Stimulated activated CD4-positive, alpha-beta T cell treated with anti-CD3 and anti-CD28 coated beads, Interleukin-2, amount 100 ng/mL, for 4 hours (primary cell): ENCODE results near the gene HBA1.
"Not testable (repeated sequence)": the region's sequence is repeated elsewhere in the genome, so short reads cannot be mapped to it uniquely, and the experiment has no call there.

Source experiments
- DNase-seq: peaks from one replicate; pipeline ENCODE4 v3.0.0-alpha.2; 2020; ENCODE audit warnings: low read depth

HBA1 gene

GRCh38 chr16:160242-160641 lies 16.2 kb upstream of the HBA1 start:
- DNase-seq, result not testable (repeated sequence)

GRCh38 chr16:160691-161190 lies 15.7 kb upstream of the HBA1 start:
- DNase-seq, result no peak

DNA sequence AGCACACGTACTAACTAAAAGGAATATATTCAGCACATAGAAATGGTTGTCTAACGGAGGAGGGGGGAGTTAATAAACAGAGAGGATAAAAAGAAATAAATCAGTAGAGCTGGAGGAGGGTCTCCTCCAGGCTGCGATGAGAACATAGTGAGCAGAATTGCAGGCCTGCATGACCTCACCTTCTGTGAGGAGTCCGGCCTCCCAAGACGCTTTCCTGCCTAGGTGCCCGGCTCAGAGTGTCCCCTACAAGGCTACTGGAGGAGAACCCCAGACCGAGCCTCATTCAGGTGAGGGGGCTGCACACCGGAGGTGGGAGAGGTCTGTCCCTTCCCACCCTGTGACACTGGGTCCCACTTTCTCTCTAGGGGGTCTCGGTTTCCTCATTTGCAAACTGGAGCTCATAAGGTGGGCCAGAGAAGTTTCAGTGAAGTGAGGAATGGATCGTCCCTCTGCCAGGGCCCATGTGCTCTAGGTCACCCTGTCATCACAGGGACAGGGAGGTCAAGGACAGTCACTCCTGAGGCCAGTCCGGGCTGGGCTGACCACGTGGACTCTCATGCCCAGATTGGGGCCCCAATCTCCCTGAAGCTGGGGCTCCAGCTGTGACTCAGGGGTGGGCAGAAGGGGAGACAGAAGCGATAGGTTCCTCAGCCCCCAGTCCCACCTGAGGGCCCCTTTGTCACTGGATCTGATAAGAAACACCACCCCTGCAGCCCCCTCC lies 14.0 kb upstream of the HBA1 start:
- DNase-seq, result no peak

GRCh38 chr16:163139-163538 lies 13.3 kb upstream of the HBA1 start:
- not testable (repeated sequence) for DNase-seq

DNA sequence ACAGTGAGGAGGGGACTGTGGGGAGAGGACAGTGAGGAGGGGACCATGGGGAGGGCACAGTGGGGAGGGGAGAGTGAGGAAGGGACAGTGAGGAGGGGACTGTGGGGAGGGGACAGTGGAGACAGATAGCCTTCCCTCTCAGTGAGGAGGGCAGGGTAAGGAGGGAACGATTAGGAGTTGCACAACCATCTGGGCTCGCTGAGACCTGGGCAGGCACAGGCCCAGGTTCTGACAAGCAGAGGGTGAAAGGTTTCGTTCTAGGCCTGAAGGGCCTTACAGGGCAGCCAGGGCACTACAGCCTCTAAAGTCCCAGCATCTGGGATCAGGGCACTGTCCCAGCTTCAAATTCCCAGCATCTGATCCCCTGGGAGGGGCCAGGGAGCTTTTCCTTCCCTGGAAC lies 12.8 kb upstream of the HBA1 start:
- DNase-seq, result not testable (repeated sequence)

DNA sequence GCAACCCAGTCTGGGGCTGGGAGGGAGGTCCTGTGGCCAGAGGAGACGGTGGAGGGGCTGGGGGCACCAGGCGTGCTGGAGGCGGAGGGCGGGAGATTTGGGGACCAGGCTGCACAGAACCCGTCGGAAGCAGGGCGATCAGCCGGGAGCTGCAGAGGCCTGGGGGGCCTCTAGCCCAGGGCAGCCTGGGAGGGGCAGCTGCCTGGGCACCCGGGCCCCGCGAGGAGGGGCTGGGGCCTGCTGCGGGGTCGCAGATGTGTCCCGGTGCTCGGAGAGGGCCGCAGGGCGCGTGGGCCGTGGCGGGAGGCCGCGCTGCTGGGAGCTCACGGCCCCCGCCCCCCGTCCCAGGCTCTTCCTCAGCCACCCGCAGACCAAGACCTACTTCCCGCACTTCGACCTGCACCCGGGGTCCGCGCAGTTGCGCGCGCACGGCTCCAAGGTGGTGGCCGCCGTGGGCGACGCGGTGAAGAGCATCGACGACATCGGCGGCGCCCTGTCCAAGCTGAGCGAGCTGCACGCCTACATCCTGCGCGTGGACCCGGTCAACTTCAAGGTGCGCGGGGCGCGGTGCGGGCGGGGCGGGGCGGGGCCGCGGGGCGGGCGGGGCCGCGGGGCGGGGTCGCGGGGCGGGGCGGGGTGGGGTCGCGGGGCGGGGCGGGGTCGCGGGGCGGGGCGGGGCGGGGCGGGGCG lies 12.2 kb upstream of the HBA1 start:
- DNase-seq, result not testable (repeated sequence)

DNA sequence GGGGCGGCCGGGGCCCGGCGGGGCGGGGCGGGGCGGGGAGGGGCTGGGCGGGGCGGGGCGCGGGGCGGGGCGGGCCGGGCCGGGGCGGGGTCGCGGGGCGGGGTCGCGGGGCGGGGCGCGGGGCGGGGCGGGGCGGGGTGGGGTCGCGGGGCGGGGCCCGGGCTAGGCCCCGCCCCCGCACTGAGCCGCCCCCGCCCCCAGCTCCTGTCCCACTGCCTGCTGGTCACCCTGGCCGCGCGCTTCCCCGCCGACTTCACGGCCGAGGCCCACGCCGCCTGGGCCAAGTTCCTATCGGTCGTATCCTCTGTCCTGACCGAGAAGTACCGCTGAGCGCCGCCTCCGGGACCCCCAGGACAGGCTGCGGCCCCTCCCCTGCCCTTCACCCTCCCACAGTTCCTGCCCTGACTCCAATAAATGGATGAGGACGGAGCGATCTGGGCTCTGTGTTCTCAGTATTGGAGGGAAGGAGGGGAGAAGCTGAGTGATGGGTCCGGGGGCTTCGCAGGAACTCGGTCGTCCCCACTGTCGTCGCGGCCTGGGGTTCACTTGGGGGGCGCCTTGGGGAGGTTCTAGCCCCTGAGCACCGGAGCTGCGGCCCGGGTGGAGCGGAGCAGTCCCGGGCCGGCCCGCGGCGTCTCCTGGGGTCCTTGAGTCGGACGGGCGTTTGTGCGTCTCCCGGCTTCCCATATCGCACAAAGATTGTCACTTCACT lies 11.5 kb upstream of the HBA1 start:
- no peak for DNase-seq

DNA sequence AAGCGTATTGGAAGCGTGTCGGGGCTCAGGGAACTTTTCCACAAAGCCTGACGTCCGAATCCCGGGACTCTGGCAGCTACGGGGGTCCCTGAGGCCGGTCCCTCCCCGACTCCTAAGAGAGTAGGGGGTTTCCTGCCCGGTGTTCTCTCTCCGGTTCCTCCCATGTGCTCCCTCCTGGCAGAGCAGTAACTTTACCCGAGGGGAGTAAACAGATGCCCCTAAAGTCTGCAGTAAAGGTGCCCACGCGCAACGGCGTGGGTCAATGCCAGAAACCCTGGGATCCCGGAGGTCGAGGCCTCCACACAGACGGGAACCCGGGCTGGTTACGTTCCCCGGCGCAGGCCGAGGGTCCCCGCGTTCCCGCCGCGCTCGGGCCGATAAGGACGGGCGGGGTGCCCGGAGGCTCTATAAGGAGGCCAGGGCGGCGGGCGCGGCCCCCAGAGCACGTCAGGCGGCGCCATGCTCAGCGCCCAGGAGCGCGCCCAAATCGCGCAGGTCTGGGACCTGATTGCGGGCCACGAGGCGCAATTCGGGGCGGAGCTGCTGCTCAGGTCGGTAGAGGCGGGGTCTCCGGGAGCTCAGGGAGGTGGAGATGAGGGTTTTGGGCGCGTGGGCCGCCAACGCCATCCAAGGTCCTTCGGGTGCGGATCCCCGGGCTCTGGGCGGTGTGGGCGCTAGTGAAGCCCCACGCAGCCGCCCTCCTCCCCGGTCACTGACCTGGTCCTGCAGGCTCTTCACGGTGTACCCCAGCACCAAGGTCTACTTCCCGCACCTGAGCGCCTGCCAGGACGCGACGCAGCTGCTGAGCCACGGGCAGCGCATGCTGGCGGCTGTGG lies 10.7 kb upstream of the HBA1 start, which contains the start of gene HBM:
Gene HBM, plus strand, starts transcription at position 440 of the 836 bp plus-strand sequence. Its CDS starts 20 bp downstream, at position 460.
- DNase-seq, result no peak

DNA sequence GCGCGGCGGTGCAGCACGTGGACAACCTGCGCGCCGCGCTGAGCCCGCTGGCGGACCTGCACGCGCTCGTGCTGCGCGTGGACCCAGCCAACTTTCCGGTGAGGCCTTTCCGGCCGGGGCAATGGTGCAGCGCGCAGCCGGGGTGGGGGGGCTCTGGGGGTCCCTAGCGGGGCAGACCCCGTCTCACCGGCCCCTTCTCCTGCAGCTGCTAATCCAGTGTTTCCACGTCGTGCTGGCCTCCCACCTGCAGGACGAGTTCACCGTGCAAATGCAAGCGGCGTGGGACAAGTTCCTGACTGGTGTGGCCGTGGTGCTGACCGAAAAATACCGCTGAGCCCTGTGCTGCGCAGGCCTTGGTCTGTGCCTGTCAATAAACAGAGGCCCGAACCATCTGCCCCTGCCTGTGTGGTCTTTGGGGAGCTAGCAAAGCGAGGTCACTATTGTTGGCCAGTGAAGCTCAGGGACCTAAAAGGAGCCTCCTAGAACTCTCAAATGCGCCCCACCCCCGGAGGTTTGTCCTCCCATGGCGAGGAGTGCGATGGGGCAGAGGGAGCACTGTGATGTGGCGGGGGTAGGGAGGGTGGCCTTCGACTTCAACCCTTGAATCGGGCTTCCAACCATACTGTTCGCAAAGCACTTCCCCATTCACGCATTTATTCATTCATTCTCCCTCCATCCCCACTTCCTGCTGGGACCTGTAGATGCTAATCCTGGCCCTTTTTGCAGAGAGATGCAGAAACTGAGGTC lies 9.9 kb upstream of the HBA1 start:
- DNase-seq, result no peak

DNA sequence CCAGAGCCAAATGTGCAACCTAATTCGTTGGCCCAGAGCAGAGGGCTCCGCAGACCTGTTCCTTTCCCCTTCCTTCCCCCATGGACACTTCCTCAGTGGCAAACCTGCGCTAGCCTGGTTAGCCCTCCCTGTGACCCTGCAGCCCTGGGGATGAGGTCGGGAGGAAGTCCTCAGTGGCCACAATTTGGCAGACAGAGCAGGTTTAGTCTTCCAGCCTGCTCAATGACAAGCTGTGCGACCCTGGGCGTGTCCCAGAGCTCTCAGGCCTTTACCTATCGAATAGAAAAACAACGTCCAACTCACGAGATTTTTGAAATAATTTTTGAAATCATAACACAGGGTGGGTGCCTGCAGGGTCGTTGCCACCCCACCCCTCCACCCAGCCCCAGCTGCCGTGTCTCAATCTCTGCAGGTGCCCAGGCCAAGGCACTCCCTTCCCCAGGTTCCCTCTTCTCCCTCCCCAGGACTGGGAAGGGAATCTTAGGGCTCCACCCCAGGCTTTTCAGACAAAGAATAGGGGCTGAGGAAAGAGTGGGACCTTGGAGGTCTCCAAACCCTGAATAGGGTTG lies 9.3 kb upstream of the HBA1 start:
- no peak for DNase-seq

DNA sequence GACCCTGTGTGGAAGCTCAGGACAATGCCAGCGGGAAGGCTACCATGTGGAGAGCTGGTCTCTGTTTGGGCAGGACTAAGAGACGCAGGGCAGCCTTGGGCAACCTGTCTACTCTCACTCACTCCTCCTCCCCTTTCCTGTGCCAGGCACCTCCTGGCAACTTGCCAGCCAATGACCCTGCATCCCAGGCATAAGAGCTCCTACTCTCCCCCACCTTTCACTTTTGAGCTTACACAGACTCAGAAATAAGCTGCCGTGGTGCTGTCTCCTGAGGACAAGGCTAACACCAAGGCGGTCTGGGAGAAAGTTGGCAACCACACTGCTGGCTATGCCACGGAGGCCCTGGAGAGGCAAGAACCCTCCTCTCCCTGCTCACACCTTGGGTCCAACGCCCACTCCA lies 8.1 kb upstream of the HBA1 start:
- no peak for DNase-seq

DNA sequence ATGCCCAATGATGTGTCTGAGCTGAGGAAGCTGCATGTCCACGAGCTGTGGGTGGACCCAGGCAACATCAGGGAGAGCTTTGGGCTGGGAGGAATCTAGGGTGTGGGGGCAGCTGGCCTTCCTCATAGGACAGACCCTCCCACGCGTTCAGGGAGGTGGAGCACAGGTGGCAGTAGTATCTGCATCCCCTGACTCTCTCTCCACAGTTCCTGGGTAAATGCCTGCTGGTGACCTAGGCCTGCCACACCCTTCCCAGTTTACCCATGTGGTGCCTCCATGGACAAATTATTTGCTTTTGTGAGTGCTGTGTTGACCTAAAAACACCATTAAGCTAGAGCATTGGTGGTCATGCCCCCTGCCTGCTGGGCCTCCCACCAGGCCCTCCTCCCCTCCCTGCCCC lies 7.5 kb upstream of the HBA1 start:
- DNase-seq, result no peak

DNA sequence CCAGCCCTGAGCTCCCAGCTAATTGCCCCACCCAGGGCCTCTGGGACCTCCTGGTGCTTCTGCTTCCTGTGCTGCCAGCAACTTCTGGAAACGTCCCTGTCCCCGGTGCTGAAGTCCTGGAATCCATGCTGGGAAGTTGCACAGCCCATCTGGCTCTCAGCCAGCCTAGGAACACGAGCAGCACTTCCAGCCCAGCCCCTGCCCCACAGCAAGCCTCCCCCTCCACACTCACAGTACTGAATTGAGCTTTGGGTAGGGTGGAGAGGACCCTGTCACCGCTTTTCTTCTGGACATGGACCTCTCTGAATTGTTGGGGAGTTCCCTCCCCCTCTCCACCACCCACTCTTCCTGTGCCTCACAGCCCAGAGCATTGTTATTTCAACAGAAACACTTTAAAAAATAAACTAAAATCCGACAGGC lies 6.4 kb upstream of the HBA1 start:
- DNase-seq, result not testable (repeated sequence)

- DNase-seq, result no peak
Observed at GRCh38 chr16:170788-171187, 5.7 kb upstream of the HBA1 start.

GRCh38 chr16:172374-172941 lies 4.0 kb upstream of the HBA1 start, which contains the start of gene HBA2:
Gene HBA2 (plus strand): TSS chr16:172876. CDS start chr16:172913, 37 bp downstream.
- not testable (repeated sequence) for DNase-seq

DNA sequence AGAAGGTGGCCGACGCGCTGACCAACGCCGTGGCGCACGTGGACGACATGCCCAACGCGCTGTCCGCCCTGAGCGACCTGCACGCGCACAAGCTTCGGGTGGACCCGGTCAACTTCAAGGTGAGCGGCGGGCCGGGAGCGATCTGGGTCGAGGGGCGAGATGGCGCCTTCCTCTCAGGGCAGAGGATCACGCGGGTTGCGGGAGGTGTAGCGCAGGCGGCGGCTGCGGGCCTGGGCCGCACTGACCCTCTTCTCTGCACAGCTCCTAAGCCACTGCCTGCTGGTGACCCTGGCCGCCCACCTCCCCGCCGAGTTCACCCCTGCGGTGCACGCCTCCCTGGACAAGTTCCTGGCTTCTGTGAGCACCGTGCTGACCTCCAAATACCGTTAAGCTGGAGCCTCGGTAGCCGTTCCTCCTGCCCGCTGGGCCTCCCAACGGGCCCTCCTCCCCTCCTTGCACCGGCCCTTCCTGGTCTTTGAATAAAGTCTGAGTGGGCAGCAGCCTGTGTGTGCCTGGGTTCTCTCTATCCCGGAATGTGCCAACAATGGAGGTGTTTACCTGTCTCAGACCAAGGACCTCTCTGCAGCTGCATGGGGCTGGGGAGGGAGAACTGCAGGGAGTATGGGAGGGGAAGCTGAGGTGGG lies 3.1 kb upstream of the HBA1 start:
- not testable (repeated sequence) for DNase-seq

GRCh38 chr16:173928-174769 lies 2.3 kb upstream of the HBA1 start:
- not testable (repeated sequence) for DNase-seq

DNA sequence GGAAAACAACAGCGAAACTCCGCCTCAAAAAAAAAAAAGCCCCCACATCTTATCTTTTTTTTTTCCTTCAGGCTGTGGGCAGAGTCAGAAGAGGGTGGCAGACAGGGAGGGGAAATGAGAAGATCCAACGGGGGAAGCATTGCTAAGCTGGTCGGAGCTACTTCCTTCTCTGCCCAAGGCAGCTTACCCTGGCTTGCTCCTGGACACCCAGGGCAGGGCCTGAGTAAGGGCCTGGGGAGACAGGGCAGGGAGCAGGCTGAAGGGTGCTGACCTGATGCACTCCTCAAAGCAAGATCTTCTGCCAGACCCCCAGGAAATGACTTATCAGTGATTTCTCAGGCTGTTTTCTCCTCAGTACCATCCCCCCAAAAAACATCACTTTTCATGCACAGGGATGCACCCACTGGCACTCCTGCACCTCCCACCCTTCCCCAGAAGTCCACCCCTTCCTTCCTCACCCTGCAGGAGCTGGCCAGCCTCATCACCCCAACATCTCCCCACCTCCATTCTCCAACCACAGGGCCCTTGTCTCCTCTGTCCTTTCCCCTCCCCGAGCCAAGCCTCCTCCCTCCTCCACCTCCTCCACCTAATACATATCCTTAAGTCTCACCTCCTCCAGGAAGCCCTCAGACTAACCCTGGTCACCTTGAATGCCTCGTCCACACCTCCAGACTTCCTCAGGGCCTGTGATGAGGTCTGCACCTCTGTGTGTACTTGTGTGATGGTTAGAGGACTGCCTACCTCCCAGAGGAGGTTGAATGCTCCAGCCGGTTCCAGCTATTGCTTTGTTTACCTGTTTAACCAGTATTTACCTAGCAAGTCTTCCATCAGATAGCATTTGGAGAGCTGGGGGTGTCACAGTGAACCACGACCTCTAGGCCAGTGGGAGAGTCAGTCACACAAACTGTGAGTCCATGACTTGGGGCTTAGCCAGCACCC lies 1.2 kb upstream of the HBA1 start:
- DNase-seq, result no peak
